Activated CD8-positive, alpha-beta T cell treated with anti-CD3 and anti-CD28 coated beads for 36 hours (primary cell): ENCODE measurements around the gene TIMP2. TPM values are rescaled to one million over a fixed set of nuclear protein-coding genes. Genes with fewer than 3 reads are reported as not detected.
"Not testable (repeated sequence)": the region's sequence is repeated elsewhere in the genome, so short reads cannot be mapped to it uniquely, and the experiment has no call there.

ENCODE experiments used
- ATAC-seq: fragments of 200-7000 bp; cut with Tn5 transposase; one replicate; pipeline ENCODE4 v1.10.0; 2021; ENCODE audit warnings: mild to moderate bottlenecking, moderate library complexity
- CTCF ChIA-PET: fragments of 350-600 bp; sonication (Branson Sonifier 250); formaldehyde crosslinking; loops from one replicate; lab custom pipeline; 2021; ENCODE audit warnings: antibody characterized with exemption; lab: Charles Lee
- POLR2A ChIA-PET: fragments of 350-600 bp; sonication (Branson Sonifier 250); formaldehyde crosslinking; loops from one replicate; lab custom pipeline; 2021; ENCODE audit warnings: antibody characterized with exemption; lab: Charles Lee
- DNase-seq: peaks from one replicate; pipeline ENCODE4 v3.0.0-alpha.2; 2020
- H3K27ac Mint-ChIP-seq: one replicate; pipeline ENCODE4 v1.8.0; 2021; ENCODE audit warnings: mild to moderate bottlenecking, mixed read lengths
- H3K27me3 Mint-ChIP-seq: one replicate; pipeline ENCODE4 v1.8.0; 2021; ENCODE audit warnings: mixed read lengths
- H3K36me3 Mint-ChIP-seq: one replicate; pipeline ENCODE4 v1.8.0; 2021; ENCODE audit warnings: low read depth, mixed read lengths
- H3K4me1 Mint-ChIP-seq: one replicate; pipeline ENCODE4 v1.8.0; 2021; ENCODE audit warnings: low read depth, mixed read lengths
- H3K4me3 Mint-ChIP-seq: one replicate; pipeline ENCODE4 v1.8.0; 2021; ENCODE audit warnings: mild to moderate bottlenecking, moderate library complexity, mixed read lengths
- H3K9me3 Mint-ChIP-seq: one replicate; pipeline ENCODE4 v1.8.0; 2021; ENCODE audit warnings: mixed read lengths
- CTCF ChIP-seq: fragments of 200-600 bp; IDR thresholded peaks from one replicate; pipeline ENCODE4 v1.8.0; 2022; ENCODE audit warnings: antibody characterized with exemption, mild to moderate bottlenecking
- intact Hi-C: fragments of 100-400 bp; cut with micrococcal nuclease; formaldehyde crosslinking; loops from one replicate; pipeline ENCODE4 v1.10.0; 2022
- total RNA-seq, 2 experiments: library from RNA; stranded (reverse); gene quantifications; one replicate each; pipeline ENCODE4 v1.2.3, GENCODE V29; 2021

TIMP2 gene
- total RNA-seq, 2 experiments from 2014 or later, result 2.4 to 2.5 TPM

DNA sequence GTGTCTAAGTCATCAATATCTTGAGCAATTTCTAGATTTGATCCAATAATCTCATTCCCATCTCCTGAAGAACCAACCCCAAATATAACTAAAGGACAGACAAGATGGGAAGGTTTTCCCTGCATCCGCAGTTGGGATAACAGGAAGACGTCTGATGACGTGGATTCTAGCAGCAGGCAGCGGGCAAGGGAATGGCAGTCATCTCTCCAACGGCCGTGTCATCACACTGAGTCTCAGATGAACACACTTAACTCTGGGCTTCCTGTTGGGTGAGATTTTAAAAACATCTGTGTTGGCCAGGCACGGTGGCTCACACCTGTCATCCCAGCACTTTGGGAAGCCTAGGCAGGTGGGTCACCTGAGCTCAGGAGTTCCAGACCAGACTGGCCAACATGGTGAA, 20.9 kb upstream of the TIMP2 start:
- ATAC-seq (no peak), DNase-seq (no peak)
- CTCF ChIA-PET, result no interaction called here
- H3K9me3 Mint-ChIP-seq, result peaks cover 14% of the 10 kb centered on the region
- no peak for TF ChIP-seq CTCF
- no peak overlapping the region for H3K4me3 Mint-ChIP-seq
- POLR2A ChIA-PET, result no interaction called here
- H3K4me1 Mint-ChIP-seq, result no peaks in the 10 kb centered on the region
- peaks cover 2% of the 10 kb centered on the region for H3K36me3 Mint-ChIP-seq
- no peak overlapping the region for H3K27ac Mint-ChIP-seq
- no peaks in the 10 kb centered on the region for H3K27me3 Mint-ChIP-seq
- intact Hi-C loops, result no loop called here

DNA sequence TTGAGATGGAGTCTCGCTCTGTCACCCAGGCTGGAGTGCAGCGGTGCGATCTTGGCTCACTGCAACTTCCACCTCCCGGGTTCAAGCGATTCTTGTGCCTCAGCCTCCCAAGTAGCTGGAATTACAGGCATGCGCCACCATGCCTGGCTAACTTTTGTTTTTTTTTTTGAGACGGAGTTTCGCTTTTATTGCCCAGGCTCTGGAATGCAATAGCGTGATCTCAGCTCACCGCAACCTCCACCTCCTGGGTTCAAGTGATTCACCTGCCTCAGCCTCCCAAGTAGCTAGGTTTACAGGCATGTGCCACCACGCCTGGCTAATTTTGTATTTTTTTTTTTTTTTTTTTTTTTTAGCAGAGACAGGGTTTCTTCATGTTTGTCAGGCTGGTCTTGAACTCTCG, 20.3 kb upstream of the TIMP2 start:
- DNase-seq, H3K27ac Mint-ChIP-seq, H3K4me3 Mint-ChIP-seq, H3K36me3 Mint-ChIP-seq, H3K9me3 Mint-ChIP-seq, H3K27me3 Mint-ChIP-seq, POLR2A ChIA-PET, H3K4me1 Mint-ChIP-seq, intact Hi-C loops, ATAC-seq: not testable (repeated sequence)
- CTCF ChIA-PET, result interaction anchor here (1.1 kb wide), 1 partner anchor 120 kb away, joined by 3 read pairs; no protein-coding TSS in a partner anchor

DNA sequence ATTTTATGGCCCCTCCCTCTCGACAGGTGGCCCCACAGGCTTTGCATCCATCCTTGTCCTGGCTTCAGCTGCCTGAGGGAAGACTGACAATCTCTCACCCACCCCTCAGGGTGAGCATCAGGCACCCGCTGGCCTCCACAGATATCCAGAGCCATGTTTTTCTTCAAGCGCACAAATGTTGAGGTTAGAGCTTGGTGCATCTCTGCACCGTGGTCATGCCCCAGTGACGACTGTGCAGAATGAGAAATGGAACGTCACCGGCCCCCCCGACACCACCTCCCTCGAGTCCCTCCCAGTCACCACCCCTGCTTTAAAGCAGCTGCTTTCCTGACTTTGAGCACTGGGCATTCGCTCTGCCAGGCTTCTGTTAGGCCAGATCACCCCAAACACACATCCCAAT, 19.8 kb upstream of the TIMP2 start:
- Mint-ChIP-seq H3K27ac (no peak overlapping the region), H3K27me3 (no peaks in the 10 kb centered on the region), H3K36me3 (no peaks in the 10 kb centered on the region), H3K4me1 (no peaks in the 10 kb centered on the region), H3K9me3 (peaks cover 4% of the 10 kb centered on the region), H3K4me3 (no peak overlapping the region)
- ChIA-PET POLR2A (no interaction called here), CTCF (interaction anchor here (1.1 kb wide), 2 partner anchors 101 to 120 kb away, joined by 3 read pairs; no protein-coding TSS in a partner anchor)
- intact Hi-C loops, result no loop called here
- ATAC-seq (no peak), DNase-seq (no peak)
- no peak for TF ChIP-seq CTCF

DNA sequence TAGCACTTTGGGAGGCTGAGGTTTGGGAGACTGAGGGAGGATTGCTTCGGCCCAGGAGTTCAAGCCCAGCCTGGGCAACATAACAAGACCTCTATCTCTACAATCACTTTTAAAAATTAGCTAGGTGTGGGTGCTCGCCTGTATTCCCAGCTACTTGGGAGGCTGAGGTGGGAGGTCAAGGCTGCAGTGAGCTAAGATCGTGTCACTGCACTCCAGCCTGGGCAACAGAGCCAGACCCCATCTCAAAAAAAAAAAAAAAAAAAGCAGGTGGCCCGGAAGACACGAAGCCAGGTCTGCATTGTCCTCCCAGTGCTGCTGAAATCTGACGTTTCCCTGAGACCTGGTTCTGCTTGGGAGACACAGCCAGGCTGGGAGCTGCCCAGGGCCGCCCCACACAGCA, 18.8 kb upstream of the TIMP2 start:
- Mint-ChIP-seq H3K27me3 (no peaks in the 10 kb centered on the region), H3K9me3 (no peaks in the 10 kb centered on the region), H3K4me1 (no peaks in the 10 kb centered on the region), H3K27ac (no peak overlapping the region), H3K36me3 (no peaks in the 10 kb centered on the region), H3K4me3 (no peak overlapping the region)
- no peak for DNase-seq
- intact Hi-C loops, result no loop called here
- TF ChIP-seq CTCF, result no peak
- ChIA-PET CTCF (interaction anchor here (1.1 to 2.4 kb wide), 3 partner anchors 27 to 121 kb away, joined by 3 to 10 read pairs (median 3); no protein-coding TSS in a partner anchor), POLR2A (no interaction called here)
- ATAC-seq, result no peak

DNA sequence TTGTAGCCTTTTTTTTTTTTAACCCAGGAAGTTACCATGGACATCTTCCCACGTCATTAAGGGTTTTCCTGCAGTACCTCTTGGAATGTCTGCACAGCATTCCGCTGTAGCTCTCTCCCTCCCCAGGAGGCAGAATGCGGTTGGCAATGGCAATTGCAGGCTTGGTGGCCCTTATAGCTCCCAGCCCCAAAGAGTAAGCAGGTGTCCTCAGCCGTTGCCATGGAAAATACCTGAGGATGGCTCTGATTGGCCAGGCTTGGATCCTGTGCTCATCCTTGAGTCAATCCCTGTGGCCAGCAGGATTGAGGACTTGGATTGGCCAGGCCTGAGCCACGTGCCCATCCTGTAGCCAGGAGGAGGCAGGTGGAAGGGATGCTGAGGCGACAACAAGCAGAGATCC, 15.5 kb upstream of the TIMP2 start:
- ChIA-PET CTCF (interaction anchor here (1.1 kb wide), 1 partner anchor 17 kb away, joined by 3 read pairs; no protein-coding TSS in a partner anchor), POLR2A (interaction anchor here (1.0 kb wide), 1 partner anchor 10 kb away, joined by 5 read pairs; no protein-coding TSS in a partner anchor)
- no peak for TF ChIP-seq CTCF
- DNase-seq (no peak), ATAC-seq (no peak)
- H3K36me3 Mint-ChIP-seq, result no peaks in the 10 kb centered on the region
- no peak overlapping the region for H3K4me3 Mint-ChIP-seq
- no peaks in the 10 kb centered on the region for H3K27me3 Mint-ChIP-seq
- H3K27ac Mint-ChIP-seq, result no peak overlapping the region
- intact Hi-C loops, result no loop called here
- H3K4me1 Mint-ChIP-seq, result no peaks in the 10 kb centered on the region
- no peaks in the 10 kb centered on the region for H3K9me3 Mint-ChIP-seq
